K562 (cell line): ENCODE measurements around the gene KLHL29. TPM values are rescaled to one million over a fixed set of nuclear protein-coding genes. Genes with fewer than 3 reads are reported as not detected.
A peak's percentile ranks its signal among the peaks of the same experiment; 100 is the strongest.

ENCODE experiments used
- BMI1 ChIP-seq: fragments of 150-350 bp; IDR thresholded peaks from 2 replicates; pipeline ENCODE4 v1.6.1; 2014; ENCODE audit warnings: low read length
- CREB1 ChIP-seq, 2 experiments: sonication (generic) in 1 of 2; formaldehyde crosslinking in 1 of 2; IDR thresholded peaks; 2 replicates each; pipeline versions ENCODE4 v1.6.1 to v1.8.0; 2012 to 2022; ENCODE audit warnings: inconsistent platforms in 1 of 2, mild to moderate bottlenecking in 1 of 2, missing genetic modification reagents in 1 of 2, moderate library complexity in 1 of 2
- SMC3 ChIP-seq: conservative IDR thresholded peaks from 2 replicates; pipeline ENCODE4 v1.6.1; 2011; ENCODE audit warnings: low read depth, low read length, improper control_type of control experiment; ENCODE audit not compliant: insufficient read depth
- ZNF77 ChIP-seq: fragments of 250-450 bp; sonication (Bioruptor Pico); IDR thresholded peaks from 2 replicates; pipeline ENCODE4 v1.5.0; 2020
- polyA plus RNA-seq, 8 experiments: library from polyadenylated mRNA; depleted of rRNA in 4 of 8; stranded (reverse) in 5 of 8; unstranded in 3 of 8; fragments of >200 nt; fragmentation: Nextera tagmentation in 2 of 8; fragmentation: Illumina TruSeq in 1 of 8; extraction: Ambion mirVana in 2 of 8; extraction: Trizol in 1 of 8; gene quantifications; 2 replicates each; pipeline versions ENCODE4 v1.2.1 to v1.2.3, GENCODE V29; 2011 to 2014; ENCODE audit warnings: inconsistent platforms in 1 of 8, missing spikeins in 1 of 8
- total RNA-seq, 7 experiments: library from RNA; depleted of rRNA in 6 of 7; stranded (reverse); fragments of >200 nt in 6 of 7; fragmentation: Illumina TruSeq in 2 of 7; extraction: Trizol in 2 of 7; gene quantifications; 2 replicates each; pipeline versions ENCODE4 v1.2.1 to v1.2.3, GENCODE V29; 2011 to 2021; ENCODE audit warnings: low replicate concordance in 1 of 7
- TF ChIP-seq, protein P1 (sequence below), 3 experiments: IDR thresholded peaks in 2 of 3; conservative IDR thresholded peaks in 1 of 3; 2 replicates each; pipeline ENCODE4 v1.5.1; 2011 to 2012; ENCODE audit warnings: low read length in 3 of 3, mild to moderate bottlenecking in 3 of 3, control low read depth in 2 of 3, improper control_type of control experiment in 1 of 3, inconsistent platforms in 1 of 3, low read depth in 1 of 3, mixed read lengths in 1 of 3, moderate library complexity in 1 of 3; ENCODE audit not compliant: insufficient read depth in 2 of 3
- TF ChIP-seq, protein P2 (sequence below), 2 experiments: IDR thresholded peaks; 2 replicates each; pipeline ENCODE4 v1.6.1; 2011; ENCODE audit warnings: borderline replicate concordance in 1 of 2, control low read depth in 1 of 2, low read depth in 1 of 2, low read length in 1 of 2, mild to moderate bottlenecking in 1 of 2, mixed read lengths in 1 of 2, moderate library complexity in 1 of 2; ENCODE audit not compliant: insufficient read depth in 1 of 2, insufficient read length in 1 of 2, poor library complexity in 1 of 2, severe bottlenecking in 1 of 2; ENCODE audit errors: extremely low read depth in 1 of 2
- TF ChIP-seq, protein P3 (sequence below): sonication (generic); formaldehyde crosslinking; IDR thresholded peaks from 2 replicates; pipeline ENCODE4 v1.8.0; 2022; ENCODE audit warnings: missing genetic modification reagents, mild to moderate bottlenecking, moderate library complexity, borderline replicate concordance

The KLHL29 gene
- total and polyA plus RNA-seq, 9 of the 15 experiments (the other 6 are each of a cell fraction or from before 2014, with no cell fraction given): 0.03 to 0.31 (median 0.08) TPM; not detected in 1

DNA sequence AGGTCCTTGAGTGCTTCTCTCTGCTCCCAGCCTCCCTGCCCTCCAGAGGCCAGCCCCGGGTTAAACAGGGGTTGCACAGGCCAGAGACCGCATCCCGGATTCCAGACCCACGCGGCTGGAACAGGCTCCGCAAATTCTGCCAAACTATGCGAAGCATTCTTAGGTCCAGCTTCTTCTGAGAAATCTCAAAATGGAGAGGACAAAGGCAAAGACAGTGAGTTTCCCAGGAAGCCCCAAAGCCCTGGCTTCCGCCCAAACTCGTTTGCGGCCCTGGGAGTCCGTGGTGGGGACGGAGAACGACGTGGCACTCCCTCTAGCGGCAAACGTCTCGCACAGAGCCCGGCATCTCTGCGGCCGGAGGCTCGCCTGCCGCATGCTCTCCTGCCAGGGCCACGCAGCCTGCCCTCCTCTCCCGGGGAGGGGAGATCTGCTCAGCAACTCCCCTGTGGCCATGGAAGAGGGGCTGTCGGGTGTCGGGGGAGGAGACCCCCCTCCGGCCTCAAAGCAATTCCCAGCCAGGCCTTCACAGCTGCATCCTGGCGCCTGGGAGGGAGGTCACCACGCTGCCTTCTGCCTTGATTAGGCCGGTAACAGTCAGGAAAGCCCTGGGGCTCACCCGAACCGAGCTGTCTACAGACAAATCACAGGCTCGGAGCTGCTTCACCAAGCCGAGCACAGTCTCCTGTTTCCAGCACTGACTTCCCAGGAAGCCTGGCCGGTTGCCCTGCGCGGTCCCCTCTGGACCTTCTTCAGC, 33.4 kb upstream of the KLHL29 start (continued):
- TF ChIP-seq SMC3: peak; percentile 45; the same call in 1 of the 2 replicates
- TF ChIP-seq CREB1 (IDR thresholded peaks at IDR 0.05): no peak
- TF ChIP-seq CREB1 (CRISPR knock-in tag; IDR thresholded peaks at IDR 0.05): 0 out of 2 replicates have a peak, but pooled peaks have one; percentile 26
- TF ChIP-seq ZNF77: no peak
- TF ChIP-seq, protein P1, sequence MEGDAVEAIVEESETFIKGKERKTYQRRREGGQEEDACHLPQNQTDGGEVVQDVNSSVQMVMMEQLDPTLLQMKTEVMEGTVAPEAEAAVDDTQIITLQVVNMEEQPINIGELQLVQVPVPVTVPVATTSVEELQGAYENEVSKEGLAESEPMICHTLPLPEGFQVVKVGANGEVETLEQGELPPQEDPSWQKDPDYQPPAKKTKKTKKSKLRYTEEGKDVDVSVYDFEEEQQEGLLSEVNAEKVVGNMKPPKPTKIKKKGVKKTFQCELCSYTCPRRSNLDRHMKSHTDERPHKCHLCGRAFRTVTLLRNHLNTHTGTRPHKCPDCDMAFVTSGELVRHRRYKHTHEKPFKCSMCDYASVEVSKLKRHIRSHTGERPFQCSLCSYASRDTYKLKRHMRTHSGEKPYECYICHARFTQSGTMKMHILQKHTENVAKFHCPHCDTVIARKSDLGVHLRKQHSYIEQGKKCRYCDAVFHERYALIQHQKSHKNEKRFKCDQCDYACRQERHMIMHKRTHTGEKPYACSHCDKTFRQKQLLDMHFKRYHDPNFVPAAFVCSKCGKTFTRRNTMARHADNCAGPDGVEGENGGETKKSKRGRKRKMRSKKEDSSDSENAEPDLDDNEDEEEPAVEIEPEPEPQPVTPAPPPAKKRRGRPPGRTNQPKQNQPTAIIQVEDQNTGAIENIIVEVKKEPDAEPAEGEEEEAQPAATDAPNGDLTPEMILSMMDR (IDR thresholded peaks at IDR 0.05 in 2 of 3, conservative IDR thresholded peaks at IDR 0.05 in 1 of 3; ENCODE audit: insufficient read depth in 2 of 3, low read depth in 1 of 3, low read length in 3 of 3): peak; percentile 74 to 85 (median 81)
- TF ChIP-seq BMI1: 0 out of 2 replicates have a peak, but pooled peaks have one; percentile 29
- TF ChIP-seq, protein P2, sequence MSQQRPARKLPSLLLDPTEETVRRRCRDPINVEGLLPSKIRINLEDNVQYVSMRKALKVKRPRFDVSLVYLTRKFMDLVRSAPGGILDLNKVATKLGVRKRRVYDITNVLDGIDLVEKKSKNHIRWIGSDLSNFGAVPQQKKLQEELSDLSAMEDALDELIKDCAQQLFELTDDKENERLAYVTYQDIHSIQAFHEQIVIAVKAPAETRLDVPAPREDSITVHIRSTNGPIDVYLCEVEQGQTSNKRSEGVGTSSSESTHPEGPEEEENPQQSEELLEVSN (IDR thresholded peaks at IDR 0.05; ENCODE audit: borderline replicate concordance in 1 of 2, extremely low read depth in 1 of 2, insufficient read depth in 1 of 2, insufficient read length in 1 of 2, low read depth in 1 of 2, low read length in 1 of 2, poor library complexity in 1 of 2, severe bottlenecking in 1 of 2): peak in 1 of 2 experiments; percentile 52
- TF ChIP-seq, protein P3, sequence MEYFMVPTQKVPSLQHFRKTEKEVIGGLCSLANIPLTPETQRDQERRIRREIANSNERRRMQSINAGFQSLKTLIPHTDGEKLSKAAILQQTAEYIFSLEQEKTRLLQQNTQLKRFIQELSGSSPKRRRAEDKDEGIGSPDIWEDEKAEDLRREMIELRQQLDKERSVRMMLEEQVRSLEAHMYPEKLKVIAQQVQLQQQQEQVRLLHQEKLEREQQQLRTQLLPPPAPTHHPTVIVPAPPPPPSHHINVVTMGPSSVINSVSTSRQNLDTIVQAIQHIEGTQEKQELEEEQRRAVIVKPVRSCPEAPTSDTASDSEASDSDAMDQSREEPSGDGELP (CRISPR knock-in tag): 0 out of 2 replicates have a peak, but pooled peaks have one; percentile 20
